Amniotic stem cell (primary cell): Measurements from ENCODE around the gene SELENOO.

ENCODE experiments used
- DNase-seq: peaks from one replicate; lab custom pipeline; 2025; lab: John Stamatoyannopoulos, UW

The SELENOO gene

DNA sequence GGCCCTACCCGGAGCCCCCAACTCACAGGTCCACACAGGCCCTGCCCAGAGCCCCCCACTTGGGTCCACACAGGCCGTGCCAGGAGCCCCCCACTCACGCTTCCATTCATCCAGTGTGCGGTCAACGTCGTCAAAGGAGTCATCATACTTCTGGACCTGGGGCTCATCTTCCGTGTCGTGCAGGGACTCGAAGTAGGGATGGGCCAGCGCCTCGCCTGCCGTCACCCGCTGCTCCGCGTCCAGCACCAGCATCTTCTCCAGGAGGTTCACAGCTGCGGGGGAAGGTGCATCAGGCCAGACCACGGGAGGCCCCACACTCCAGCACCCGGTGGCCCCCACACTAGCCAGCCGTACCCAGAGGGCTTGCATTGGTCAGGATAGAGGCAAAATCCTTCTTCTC lies 54.3 kb downstream of the SELENOO start:
- no peak for DNase-seq

DNA sequence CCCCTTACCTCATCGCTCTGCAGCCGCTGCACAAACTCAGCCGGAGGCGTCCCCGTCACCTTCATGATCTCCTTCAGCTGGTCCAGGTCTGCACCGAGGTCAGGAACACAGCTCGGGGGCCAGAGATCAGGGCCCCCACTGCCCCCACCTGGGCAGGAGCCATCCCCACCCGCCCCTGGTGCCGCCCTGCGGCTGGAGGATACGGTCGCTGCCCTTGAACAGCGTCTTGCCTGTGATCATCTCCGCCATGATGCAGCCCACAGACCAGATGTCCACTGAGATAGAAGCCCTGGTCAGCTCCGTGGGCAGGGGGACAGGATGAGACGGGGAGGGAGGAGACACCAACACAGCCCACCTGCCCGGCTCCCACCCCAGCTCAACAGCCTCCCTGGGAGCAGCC lies 54.8 kb downstream of the SELENOO start:
- no peak for DNase-seq

GRCh38 chr22:50256258-50256862 lies 55.5 kb downstream of the SELENOO start:
- no peak for DNase-seq

DNA sequence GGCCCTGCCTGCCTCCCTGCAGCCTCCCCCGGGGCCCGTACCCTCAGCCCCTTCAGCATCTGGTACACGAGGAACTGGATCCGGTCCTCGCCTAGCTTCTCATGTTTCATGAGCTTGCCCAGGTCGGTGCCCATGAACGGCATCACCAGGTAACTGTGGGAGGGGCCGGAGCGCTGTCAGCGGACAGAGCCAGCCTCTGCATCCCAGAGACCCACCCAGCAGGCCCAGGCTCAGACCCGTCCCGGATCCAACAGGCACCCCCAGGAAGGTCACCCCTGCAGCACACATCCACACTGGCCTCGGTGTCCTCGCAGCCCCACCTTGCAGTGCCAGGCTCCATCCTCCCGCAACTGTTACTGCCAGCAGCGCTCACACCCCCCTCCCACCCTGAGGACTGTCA lies 56.2 kb downstream of the SELENOO start:
- DNase-seq, result no peak

- DNase-seq, result no peak
These were observed 56.9 kb downstream of the SELENOO start for GRCh38 chr22:50257451-50258360.

DNA sequence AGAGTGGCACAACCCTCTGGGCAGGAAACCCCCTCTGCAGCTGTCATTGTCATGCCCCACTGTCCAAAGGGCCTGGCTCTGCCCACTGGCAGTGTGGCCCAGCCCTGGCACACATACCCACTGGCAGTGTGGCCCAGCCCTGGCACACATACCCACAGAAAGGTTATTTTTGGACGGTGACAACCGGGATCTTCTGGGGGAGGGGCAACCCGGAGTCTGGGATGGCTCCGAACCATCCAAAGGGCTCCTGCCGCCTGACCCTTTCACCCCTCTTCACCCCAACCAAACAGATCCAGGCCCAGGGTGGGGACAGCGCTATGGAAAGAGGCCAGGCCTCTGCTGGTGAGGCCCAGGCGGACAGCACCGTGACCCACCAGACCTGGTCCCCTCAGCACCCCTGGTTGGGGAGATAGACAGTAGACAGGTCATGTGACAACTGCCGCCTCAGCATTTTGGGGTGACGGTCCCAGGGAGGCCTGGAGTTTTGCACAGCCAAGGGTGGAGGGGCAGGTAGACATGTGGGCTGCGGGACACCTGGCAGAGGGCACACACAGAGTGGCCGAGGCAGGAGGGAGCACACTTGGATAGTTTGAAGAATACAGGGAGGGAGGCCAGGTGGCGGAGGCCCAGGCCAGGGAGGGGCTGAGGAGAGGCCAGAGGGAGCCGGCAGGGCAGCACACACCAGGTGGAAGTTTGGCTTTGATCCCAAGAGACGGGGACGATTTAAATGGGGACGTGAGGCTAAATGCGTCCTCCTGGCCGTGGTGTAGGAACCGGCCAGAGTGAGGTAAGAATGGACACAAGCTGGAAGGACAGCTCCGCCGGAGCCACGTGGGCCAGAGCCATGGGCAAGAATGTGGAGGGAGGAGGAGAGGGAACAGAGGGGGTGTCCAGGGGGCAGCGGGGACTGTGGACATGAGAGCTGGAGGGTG lies 57.8 kb downstream of the SELENOO start:
- no peak for DNase-seq

DNA sequence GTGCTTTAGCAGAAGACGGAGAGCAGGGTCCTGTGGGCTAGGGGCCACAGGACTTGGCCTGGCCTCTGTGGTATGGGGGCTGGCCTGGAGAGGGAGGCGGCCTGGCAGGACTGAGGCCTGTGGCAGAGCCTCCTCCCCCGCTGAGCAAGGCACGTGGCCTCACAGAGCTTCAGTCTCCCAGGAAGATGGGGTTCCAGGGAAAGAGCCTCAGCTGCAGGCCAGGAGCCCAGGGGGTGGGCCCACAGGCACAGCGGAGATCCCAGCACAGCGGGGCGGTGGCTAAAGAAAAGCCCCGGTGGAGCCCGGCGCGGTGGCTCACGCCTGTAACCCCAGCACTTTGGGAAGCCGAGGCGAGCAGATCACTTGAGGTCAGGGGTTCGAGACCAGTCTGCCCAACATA lies 58.5 kb downstream of the SELENOO start:
- no peak for DNase-seq

GRCh38 chr22:50260434-50260800 lies 59.6 kb downstream of the SELENOO start:
- no peak for DNase-seq

DNA sequence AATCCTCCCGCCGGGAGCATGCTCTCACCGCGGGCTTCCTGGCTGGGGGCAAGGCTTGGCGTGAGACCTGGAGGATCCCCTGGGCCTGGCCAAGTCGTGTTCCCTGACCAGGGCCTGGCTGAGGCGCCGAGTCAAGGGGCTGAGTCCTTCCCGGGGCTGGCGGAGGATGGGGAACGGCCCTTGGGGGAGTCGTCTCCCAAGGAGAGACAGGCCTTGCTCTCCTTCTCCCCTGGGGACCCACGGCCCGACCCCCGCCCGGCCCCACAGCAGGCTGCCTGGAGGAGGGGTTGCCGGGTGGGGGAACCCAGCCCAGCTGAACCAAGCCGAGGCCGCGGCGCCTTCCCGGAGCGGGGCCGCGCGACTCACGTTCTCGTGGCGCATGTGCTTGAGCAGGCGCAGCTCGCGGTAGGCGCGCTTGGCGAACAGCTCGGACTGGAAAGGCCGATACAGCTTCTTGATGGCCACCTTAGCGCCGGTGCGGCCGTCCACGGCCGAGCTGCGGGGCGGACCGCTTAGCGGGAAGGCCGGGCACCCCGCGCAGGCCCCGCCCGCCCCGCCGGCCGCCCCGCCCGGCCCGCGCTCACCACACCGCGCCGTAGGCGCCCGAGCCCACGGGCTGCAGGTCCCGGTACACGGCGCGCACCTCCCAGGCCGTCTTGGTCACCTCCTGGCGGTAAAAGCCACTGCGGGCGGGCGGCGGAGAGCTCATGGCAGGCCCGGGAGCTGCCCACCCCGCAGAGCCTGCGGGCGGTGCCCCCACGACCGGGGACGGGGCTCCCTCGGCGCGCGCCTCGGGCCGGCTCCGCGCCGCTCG lies 60.2 kb downstream of the SELENOO start:
- no peak for DNase-seq

DNA sequence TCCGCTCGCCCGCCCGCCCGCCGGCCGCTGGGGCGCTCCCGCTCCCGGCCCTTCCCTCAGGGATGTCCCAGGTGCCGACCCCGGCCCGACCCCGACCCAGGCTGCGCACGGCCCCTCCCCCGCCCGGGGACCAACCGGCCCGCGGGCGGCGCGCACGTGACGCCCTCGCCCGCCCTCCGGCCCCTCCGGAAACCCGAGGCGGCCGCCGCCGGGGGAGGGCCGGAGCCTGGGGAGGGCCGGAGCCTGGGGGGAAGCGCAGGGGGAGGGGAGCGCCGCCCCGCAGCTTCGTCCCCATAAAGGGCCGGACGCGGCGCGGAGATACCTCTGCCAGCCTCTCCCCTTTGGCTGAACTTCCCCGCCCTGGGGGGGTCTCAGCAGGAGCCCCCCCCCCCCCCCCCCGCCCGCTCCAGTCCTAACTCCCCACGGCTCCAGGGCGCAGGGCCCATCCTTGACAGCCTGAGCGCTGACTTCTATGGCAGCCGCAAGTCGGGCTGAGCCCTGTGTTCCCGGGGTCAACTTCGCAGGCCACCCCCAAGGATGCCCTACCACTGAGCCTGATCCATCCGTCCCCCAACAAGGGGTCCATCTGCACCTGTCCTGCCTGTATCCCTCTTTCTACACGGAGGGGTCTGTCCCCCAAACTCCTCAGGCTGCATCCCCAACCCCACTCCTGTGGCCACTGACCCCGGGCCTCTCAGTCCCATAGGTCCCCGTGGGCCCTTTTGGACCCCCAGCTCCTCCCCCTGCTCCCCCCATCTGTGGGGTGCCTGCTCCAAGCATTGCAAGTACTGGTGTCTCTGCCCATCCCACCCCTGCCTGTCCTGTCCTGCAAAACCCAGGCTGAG lies 61.0 kb downstream of the SELENOO start, which contains the start of gene MAPK12:
MAPK12 (minus strand) TSS at position 69 of the 845 bp plus-strand sequence. CDS start 174 bp downstream, outside the sequence.
- DNase-seq, result no peak

DNA sequence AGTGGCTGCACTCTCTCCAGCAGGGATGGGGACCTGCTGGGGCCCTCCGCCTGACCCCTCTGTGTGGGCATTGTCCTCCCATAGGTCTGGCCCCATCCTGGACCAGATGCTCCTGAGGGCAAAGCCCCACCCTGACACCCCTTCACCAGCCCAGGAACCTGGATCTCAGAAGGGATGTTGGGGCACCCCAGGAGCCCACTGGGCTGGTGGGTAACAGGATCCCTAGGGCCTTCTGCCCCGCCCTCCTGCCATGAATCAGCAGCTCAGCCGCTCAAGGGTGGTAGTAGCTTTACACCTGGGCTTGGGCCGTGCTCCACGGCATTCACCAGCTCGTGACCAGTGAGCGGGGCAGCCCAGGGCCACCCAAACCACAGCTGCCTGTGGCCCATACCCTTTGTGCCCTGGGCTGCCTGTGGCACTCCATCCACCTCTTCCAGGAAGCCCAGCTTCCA lies 61.7 kb downstream of the SELENOO start:
- DNase-seq, result no peak

DNA sequence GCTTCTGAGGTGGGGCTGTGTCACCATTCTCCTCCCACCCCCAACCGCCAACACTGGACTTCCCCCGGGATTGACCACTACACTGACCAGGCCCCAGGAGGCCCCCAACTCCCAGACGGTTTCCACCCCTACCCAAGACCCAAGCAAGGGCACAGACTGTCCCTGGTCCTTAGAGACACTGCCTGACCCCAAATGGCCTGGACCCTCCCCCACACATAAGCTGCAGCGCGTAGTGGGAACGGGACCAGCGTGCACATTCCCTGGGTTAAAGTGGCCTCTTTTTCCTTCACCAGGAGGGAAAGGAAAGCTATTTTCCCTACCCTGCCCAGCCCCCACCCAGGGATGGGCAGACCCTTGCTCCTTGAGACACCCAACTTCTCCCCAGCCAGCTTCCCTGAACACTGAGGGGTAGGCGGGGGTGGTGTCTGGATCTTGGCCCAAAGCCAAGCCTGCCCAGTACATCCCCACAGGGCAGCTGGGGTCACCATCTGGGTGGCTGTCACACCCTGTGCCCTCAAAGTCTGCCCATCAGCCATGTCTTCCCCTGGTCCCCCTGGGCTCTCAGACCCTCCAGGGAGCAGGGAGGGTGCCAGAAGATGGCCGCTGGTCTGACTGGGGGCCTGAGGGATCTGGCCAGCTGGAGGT lies 62.3 kb downstream of the SELENOO start:
- no peak for DNase-seq

DNA sequence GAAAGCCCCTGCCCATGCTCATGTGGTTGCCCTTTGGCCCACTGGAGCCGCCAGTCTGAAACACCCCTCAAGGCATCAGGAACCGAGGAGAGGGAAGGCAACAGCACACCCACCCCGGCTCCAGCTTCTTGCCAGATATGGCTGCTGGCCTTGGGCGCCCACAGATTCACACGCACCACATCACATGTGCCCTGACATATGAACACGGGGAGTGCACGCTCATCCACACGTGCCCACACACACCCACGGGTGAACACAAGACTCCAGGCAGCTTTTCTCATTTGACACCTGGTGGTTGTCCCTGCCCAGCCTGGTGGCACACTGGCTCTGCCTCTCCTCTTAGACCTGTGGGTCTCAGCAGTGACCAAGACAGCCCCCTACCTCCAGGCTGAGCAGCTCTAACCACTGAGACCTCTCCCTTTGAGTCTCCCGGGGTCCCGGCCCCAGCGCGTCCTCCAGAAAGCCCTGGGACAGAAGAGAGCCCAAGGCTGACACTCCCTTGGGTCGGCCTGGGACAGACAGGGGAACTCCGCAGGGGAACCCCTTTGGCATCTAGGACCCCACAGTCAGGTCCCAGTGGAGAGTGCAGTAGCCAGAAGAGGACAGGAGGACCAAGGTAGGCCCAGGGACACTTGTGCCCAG lies 63.4 kb downstream of the SELENOO start:
- DNase-seq, result no peak

- DNase-seq, result no peak
These were observed 64.3 kb downstream of the SELENOO start for GRCh38 chr22:50264946-50265669.

GRCh38 chr22:50266994-50267393 lies 66.2 kb downstream of the SELENOO start:
- DNase-seq, result no peak
